HCT116 (cell line): ENCODE results near the gene TNRC6A. TPM values are rescaled to one million over a fixed set of nuclear protein-coding genes. Genes with fewer than 3 reads are reported as not detected.

Source experiments
- ATAC-seq: fragments of 200-7000 bp; cut with Tn5 transposase; 2 replicates; pipeline ENCODE4 v1.9.1; 2020; ENCODE audit warnings: mild to moderate bottlenecking, moderate library complexity
- BruUV-seq: library from RNA; stranded (reverse); fragments of 400-500 nt; replicated peaks from 2 replicates; lab custom pipeline; 2021; lab: Mats Ljungman, UMichigan
- CTCF ChIA-PET: fragments of 300-600 bp; sonication (Branson Sonifier 250); formaldehyde crosslinking; loops from one replicate; lab custom pipeline; 2021; ENCODE audit warnings: antibody characterized with exemption; lab: Charles Lee
- POLR2A ChIA-PET: fragments of 300-600, 350-600 bp; sonication (Branson Sonifier 250); formaldehyde crosslinking; loops from one replicate; lab custom pipeline; 2021; ENCODE audit warnings: antibody characterized with exemption; lab: Charles Lee
- RAD21 ChIA-PET, 2 experiments: fragments of 300-600 bp; sonication (Branson Sonifier 250); formaldehyde crosslinking; loops; one replicate each; lab custom pipeline; 2023; ENCODE audit warnings: low total read pairs in 2 of 2; ENCODE audit not compliant: uncharacterized antibody in 2 of 2, unreplicated experiment in 2 of 2, low non-redundant PET in 1 of 2; lab: Charles Lee
- DNase-seq: peaks from one replicate; pipeline ENCODE4 v3.0.0-alpha.2; 2010; ENCODE audit warnings: low read depth, low spot score
- H2AFZ ChIP-seq: fragments of 200-600 bp; shearing (Covaris generic), sonication (generic); 2 replicates; pipeline ENCODE4 v1.6.1; 2017; ENCODE audit warnings: low read depth, mixed run types, mixed read lengths, antibody characterized with exemption, low read length; ENCODE audit not compliant: poor library complexity, severe bottlenecking
- H3K27ac ChIP-seq: 2 replicates; pipeline ENCODE4 v1.5.1; 2012; ENCODE audit warnings: low read depth, low read length
- H3K27me3 ChIP-seq: fragments of 200-600 bp; sonication (generic); 2 replicates; pipeline ENCODE4 v1.6.1; 2016; ENCODE audit warnings: mixed run types, low read length, mixed read lengths; ENCODE audit not compliant: insufficient read depth
- H3K36me3 ChIP-seq, 2 experiments: fragments of 200-500 bp in 1 of 2; fragments of 200-600 bp in 1 of 2; sonication (Bioruptor generic) in 1 of 2; sonication (generic) in 1 of 2; 2 replicates each; pipeline versions ENCODE4 v1.5.1 to v1.6.1; 2014 to 2016; ENCODE audit warnings: low read length in 2 of 2, inconsistent platforms in 1 of 2, mixed read lengths in 1 of 2, mixed run types in 1 of 2; ENCODE audit not compliant: insufficient read depth in 2 of 2, control insufficient read depth in 1 of 2
- H3K4me1 ChIP-seq, 2 experiments: fragments of 200-600 bp in 1 of 2; sonication (generic) in 1 of 2; 2 replicates each; pipeline versions ENCODE4 v1.5.1 to v1.6.1; 2012 to 2017; ENCODE audit warnings: low read length in 2 of 2, inconsistent platforms in 1 of 2, mild to moderate bottlenecking in 1 of 2, mixed read lengths in 1 of 2, mixed run types in 1 of 2, moderate library complexity in 1 of 2; ENCODE audit not compliant: insufficient read depth in 2 of 2, control insufficient read depth in 1 of 2
- H3K4me2 ChIP-seq: fragments of 200-600 bp; sonication (generic); 2 replicates; pipeline ENCODE4 v1.6.1; 2017; ENCODE audit warnings: mixed run types, low read length, mixed read lengths
- H3K4me3 ChIP-seq, 2 experiments: fragments of 200-600 bp in 1 of 2; sonication (generic) in 1 of 2; replicated peaks in 1 of 2; 2 replicates each; pipeline ENCODE4 v1.5.1; 2011 to 2016; ENCODE audit warnings: low read length in 2 of 2, control low read depth in 1 of 2, low read depth in 1 of 2, mild to moderate bottlenecking in 1 of 2, mixed read lengths in 1 of 2, mixed run types in 1 of 2
- H3K79me2 ChIP-seq: fragments of 200-600 bp; sonication (generic); 2 replicates; pipeline ENCODE4 v1.6.1; 2017; ENCODE audit warnings: mild to moderate bottlenecking, mixed run types, low read length, moderate library complexity, mixed read lengths; ENCODE audit not compliant: insufficient read depth
- H3K9ac ChIP-seq: fragments of 200-600 bp; sonication (generic); 2 replicates; pipeline ENCODE4 v1.6.1; 2016; ENCODE audit warnings: low read length, mixed read lengths
- H3K9me2 ChIP-seq: fragments of 200-600 bp; sonication (generic), shearing (Covaris generic); 2 replicates; pipeline ENCODE4 v1.6.1; 2017; ENCODE audit warnings: mixed run types, mild to moderate bottlenecking, moderate library complexity; ENCODE audit not compliant: insufficient read depth
- H3K9me3 ChIP-seq, 2 experiments: fragments of 200-500 bp in 1 of 2; fragments of 200-600 bp in 1 of 2; sonication (Bioruptor generic) in 1 of 2; sonication (generic) in 1 of 2; 2 replicates each; pipeline ENCODE4 v1.6.1; 2014 to 2017; ENCODE audit warnings: low read length in 2 of 2, mixed read lengths in 2 of 2, inconsistent platforms in 1 of 2, low read depth in 1 of 2, mild to moderate bottlenecking in 1 of 2, mixed run types in 1 of 2, moderate library complexity in 1 of 2; ENCODE audit not compliant: control insufficient read depth in 1 of 2, insufficient read depth in 1 of 2
- H4K20me1 ChIP-seq: fragments of 200-600 bp; sonication (generic), shearing (Covaris generic); 2 replicates; pipeline ENCODE4 v1.6.1; 2017; ENCODE audit warnings: mixed run types, mild to moderate bottlenecking, moderate library complexity; ENCODE audit not compliant: insufficient read depth
- ELF1 ChIP-seq: IDR thresholded peaks from 2 replicates; pipeline ENCODE4 v1.6.1; 2012; ENCODE audit warnings: low read depth, borderline replicate concordance
- EZH2 ChIP-seq: fragments of 200-600 bp; sonication (generic); IDR thresholded peaks from 2 replicates; pipeline ENCODE4 v1.6.1; 2017; ENCODE audit warnings: antibody characterized with exemption, mixed run types
- EZH2phosphoT487 ChIP-seq: fragments of 200-600 bp; IDR thresholded peaks from 2 replicates; pipeline ENCODE4 v1.6.1; 2018; ENCODE audit warnings: antibody characterized with exemption, borderline replicate concordance
- FOSL1 ChIP-seq: IDR thresholded peaks from 2 replicates; pipeline ENCODE4 v1.6.1; 2012; ENCODE audit warnings: low read depth
- JUND ChIP-seq: IDR thresholded peaks from 2 replicates; pipeline ENCODE4 v1.6.1; 2012
- RAD21 ChIP-seq: IDR thresholded peaks from 2 replicates; pipeline ENCODE4 v1.6.1; 2012; ENCODE audit warnings: low read depth, mild to moderate bottlenecking
- SIN3A ChIP-seq: IDR thresholded peaks from 2 replicates; pipeline ENCODE4 v1.6.1; 2012; ENCODE audit warnings: low read depth
- SP1 ChIP-seq: IDR thresholded peaks from 2 replicates; pipeline ENCODE4 v1.6.1; 2012; ENCODE audit warnings: low read depth
- SRF ChIP-seq: IDR thresholded peaks from 2 replicates; pipeline ENCODE4 v1.6.1; 2012; ENCODE audit warnings: low read depth
- ZFX ChIP-seq: fragments of 450-650 bp; IDR thresholded peaks from 2 replicates; pipeline ENCODE4 v1.6.1; 2017
- ZNF274 ChIP-seq: fragments of 200-500 bp; sonication (Bioruptor generic); IDR thresholded peaks from 2 replicates; pipeline ENCODE4 v1.6.1; 2014; ENCODE audit warnings: mild to moderate bottlenecking, low read depth, low read length, inconsistent platforms
- intact Hi-C: fragments of 100-400 bp; cut with micrococcal nuclease; formaldehyde crosslinking; loops from 2 replicates; pipeline ENCODE4 v1.10.0; 2022
- total RNA-seq: library from RNA; stranded (reverse); gene quantifications from one replicate; pipeline ENCODE4 v1.2.1, GENCODE V29; 2021; ENCODE audit not compliant: unreplicated experiment
- TF ChIP-seq, protein P1 (sequence below): IDR thresholded peaks from 2 replicates; pipeline ENCODE4 v1.6.1; 2011; ENCODE audit warnings: mild to moderate bottlenecking, low read length, moderate library complexity; ENCODE audit not compliant: insufficient replicate concordance; ENCODE audit errors: extremely low read depth
- TF ChIP-seq, protein P2 (sequence below): IDR thresholded peaks from 2 replicates; pipeline ENCODE4 v1.6.1; 2012
- TF ChIP-seq, protein P3 (sequence below), 3 experiments: fragments of 200-600 bp in 1 of 3; sonication (generic) in 1 of 3; IDR thresholded peaks in 2 of 3; conservative IDR thresholded peaks in 1 of 3; 2 replicates each; pipeline ENCODE4 v1.5.1; 2012 to 2017; ENCODE audit warnings: low read depth in 2 of 3, low read length in 2 of 3, antibody characterized with exemption in 1 of 3, borderline replicate concordance in 1 of 3, control low read depth in 1 of 3, mild to moderate bottlenecking in 1 of 3, mixed read lengths in 1 of 3, mixed run types in 1 of 3, moderate library complexity in 1 of 3; ENCODE audit not compliant: insufficient read depth in 1 of 3

The TNRC6A gene
- total RNA-seq, 1 experiment from 2014 or later: 37.0 TPM

DNA sequence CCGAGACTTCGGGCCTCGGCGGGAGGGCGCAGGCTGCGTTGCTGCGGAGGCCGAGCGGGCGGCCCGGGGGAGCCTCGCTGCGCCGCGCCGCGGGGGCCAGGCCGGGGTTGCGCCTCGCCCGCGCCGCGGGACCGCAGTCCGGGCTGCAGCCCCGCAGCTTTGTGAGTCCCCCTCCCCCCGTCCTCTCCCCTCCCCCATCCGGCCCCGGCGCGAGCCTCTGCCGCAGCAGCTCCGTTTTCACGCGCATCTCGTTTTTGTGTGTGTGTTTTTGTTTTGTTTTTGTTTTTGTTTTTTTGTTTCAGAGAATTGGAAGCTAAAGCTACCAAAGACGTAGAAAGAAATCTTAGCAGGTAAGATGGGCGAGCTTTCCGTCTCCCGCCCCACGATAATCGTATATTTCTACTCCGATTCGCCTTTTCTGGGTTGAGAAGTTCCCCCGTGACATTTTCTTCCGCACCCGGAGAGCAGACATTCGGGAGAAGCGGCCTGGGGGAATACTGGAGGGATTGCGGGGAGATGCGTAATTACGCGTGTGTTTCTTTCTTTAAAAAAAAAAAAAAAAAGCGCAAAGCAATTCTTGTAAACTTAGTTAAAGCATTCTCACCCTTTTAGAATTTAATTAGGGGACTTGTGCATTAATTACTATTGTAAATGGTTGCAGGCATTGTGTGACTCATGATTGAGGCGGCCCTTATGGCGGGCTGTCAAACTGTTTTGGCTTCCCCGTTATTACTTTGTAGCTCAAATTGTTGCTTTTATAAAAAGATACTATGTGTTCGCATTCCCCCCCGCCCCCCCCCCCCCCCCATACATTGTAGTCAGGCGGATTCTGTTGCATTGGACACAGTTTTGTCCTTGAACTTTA is 732 bp downstream of the TNRC6A start:
- peaks cover 10 to 15% of the 10 kb centered on the region in 2 experiments for H3K4me1 ChIP-seq
- no TSS peak for BruUV-seq
- ChIA-PET POLR2A (interaction anchor here (0.6 to 0.9 kb wide), 3 partner anchors 22 to 242 kb away, joined by 3 to 5 read pairs (median 3); no protein-coding TSS in a partner anchor), CTCF (interaction anchor here (0.9 kb wide), 1 partner anchor 9 kb away, joined by 3 read pairs; no protein-coding TSS in a partner anchor), RAD21 (interaction anchor here in 1 of 2 experiments (0.6 kb wide), 2 partner anchors 286 to 579 kb away, joined by 3 read pairs; no protein-coding TSS in a partner anchor)
- H3K27me3 ChIP-seq: no peaks in the 10 kb centered on the region
- H3K9me3 ChIP-seq: no peaks in the 10 kb centered on the region
- H3K36me3 ChIP-seq: peaks cover 2 to 17% of the 10 kb centered on the region in 2 experiments; a peak in 1 of 4 replicates
- H3K4me2 ChIP-seq: peak overlapping the region; percentile 81
- H3K4me3 ChIP-seq: peak overlapping the region; percentile 77 to 92
- no peak for DNase-seq
- no peaks in the 10 kb centered on the region for H3K9me2 ChIP-seq
- TF ChIP-seq EZH2phosphoT487: no peak
- peak; percentile 31; the same call in 1 of the 2 replicates for TF ChIP-seq SIN3A
- TF ChIP-seq ZFX: peak; percentile 72; the same call in 1 of the 2 replicates
- peak; percentile 52 for ATAC-seq
- H3K79me2 ChIP-seq: peaks cover 53% of the 10 kb centered on the region
- H3K9ac ChIP-seq: peak overlapping the region; percentile 76
- intact Hi-C loops: loop anchor here (5.0 to 10.0 kb wide), 2 partner anchors 55 to 193 kb away; partner anchors contain the start of gene RBBP6
- peaks cover 8% of the 10 kb centered on the region; the same call in 1 of the 2 replicates for H4K20me1 ChIP-seq
- no peak overlapping the region for H2AFZ ChIP-seq
- peak overlapping the region; percentile 83 for H3K27ac ChIP-seq

DNA sequence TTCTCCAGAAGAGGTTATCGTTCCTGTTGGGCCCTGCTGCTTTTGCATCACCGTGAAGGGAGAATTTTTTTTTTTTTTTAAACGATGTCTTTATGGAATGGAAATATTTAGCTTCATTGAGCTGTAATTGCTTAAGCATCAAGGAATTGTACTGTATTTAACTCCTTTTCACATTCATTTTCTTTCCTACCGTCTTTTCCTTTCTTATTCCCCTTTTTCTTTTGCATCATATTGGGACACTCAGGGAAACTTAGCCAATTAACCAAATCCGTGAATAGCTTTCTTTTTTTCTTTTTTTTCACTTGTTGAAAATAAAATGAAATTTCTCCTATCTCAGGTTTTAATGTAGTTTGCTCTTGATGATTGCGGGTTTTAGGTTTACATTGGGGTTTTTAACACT is 1.5 kb downstream of the TNRC6A start:
- TSS peak; percentile 62 for BruUV-seq
- H2AFZ ChIP-seq: no peak overlapping the region
- H4K20me1 ChIP-seq: peaks cover 15% of the 10 kb centered on the region; the same call in 1 of the 2 replicates
- ATAC-seq (no peak), DNase-seq (no peak)
- H3K4me2 ChIP-seq: peak overlapping the region; percentile 81
- POLR2A ChIA-PET: interaction anchor here (0.7 kb wide), 1 partner anchor 241 kb away, joined by 3 read pairs; no protein-coding TSS in a partner anchor
- no peaks in the 10 kb centered on the region for H3K9me3 ChIP-seq
- no peaks in the 10 kb centered on the region for H3K9me2 ChIP-seq
- peak overlapping the region; percentile 77 to 92 for H3K4me3 ChIP-seq
- RAD21 ChIA-PET: interaction anchor here in 1 of 2 experiments (0.6 kb wide), 1 partner anchor 286 kb away, joined by 3 read pairs; no protein-coding TSS in a partner anchor
- H3K9ac ChIP-seq: 0 out of 2 replicates have a peak overlapping the region, but pooled peaks have one; percentile 76
- H3K27ac ChIP-seq: no peak overlapping the region
- H3K27me3 ChIP-seq: no peaks in the 10 kb centered on the region
- H3K4me1 ChIP-seq: peaks cover 10 to 20% of the 10 kb centered on the region in 2 experiments
- H3K36me3 ChIP-seq: peaks cover 2 to 17% of the 10 kb centered on the region in 2 experiments; a peak in 1 of 4 replicates
- intact Hi-C loops: loop anchor here (10.0 kb wide), 1 partner anchor 56 kb away; no protein-coding TSS in a partner anchor
- CTCF ChIA-PET: no interaction called here
- peaks cover 60% of the 10 kb centered on the region for H3K79me2 ChIP-seq
- TF ChIP-seq ELF1 (no peak), JUND (no peak), FOSL1 (no peak), SRF (no peak), ZFX (no peak), ZNF274 (no peak), EZH2 (no peak), SP1 (no peak), RAD21 (no peak)
- TF ChIP-seq, protein P1, sequence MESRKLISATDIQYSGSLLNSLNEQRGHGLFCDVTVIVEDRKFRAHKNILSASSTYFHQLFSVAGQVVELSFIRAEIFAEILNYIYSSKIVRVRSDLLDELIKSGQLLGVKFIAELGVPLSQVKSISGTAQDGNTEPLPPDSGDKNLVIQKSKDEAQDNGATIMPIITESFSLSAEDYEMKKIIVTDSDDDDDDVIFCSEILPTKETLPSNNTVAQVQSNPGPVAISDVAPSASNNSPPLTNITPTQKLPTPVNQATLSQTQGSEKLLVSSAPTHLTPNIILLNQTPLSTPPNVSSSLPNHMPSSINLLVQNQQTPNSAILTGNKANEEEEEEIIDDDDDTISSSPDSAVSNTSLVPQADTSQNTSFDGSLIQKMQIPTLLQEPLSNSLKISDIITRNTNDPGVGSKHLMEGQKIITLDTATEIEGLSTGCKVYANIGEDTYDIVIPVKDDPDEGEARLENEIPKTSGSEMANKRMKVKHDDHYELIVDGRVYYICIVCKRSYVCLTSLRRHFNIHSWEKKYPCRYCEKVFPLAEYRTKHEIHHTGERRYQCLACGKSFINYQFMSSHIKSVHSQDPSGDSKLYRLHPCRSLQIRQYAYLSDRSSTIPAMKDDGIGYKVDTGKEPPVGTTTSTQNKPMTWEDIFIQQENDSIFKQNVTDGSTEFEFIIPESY: no peak
- TF ChIP-seq, protein P2, sequence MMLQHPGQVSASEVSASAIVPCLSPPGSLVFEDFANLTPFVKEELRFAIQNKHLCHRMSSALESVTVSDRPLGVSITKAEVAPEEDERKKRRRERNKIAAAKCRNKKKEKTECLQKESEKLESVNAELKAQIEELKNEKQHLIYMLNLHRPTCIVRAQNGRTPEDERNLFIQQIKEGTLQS: no peak
- TF ChIP-seq, protein P3, sequence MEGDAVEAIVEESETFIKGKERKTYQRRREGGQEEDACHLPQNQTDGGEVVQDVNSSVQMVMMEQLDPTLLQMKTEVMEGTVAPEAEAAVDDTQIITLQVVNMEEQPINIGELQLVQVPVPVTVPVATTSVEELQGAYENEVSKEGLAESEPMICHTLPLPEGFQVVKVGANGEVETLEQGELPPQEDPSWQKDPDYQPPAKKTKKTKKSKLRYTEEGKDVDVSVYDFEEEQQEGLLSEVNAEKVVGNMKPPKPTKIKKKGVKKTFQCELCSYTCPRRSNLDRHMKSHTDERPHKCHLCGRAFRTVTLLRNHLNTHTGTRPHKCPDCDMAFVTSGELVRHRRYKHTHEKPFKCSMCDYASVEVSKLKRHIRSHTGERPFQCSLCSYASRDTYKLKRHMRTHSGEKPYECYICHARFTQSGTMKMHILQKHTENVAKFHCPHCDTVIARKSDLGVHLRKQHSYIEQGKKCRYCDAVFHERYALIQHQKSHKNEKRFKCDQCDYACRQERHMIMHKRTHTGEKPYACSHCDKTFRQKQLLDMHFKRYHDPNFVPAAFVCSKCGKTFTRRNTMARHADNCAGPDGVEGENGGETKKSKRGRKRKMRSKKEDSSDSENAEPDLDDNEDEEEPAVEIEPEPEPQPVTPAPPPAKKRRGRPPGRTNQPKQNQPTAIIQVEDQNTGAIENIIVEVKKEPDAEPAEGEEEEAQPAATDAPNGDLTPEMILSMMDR (IDR thresholded peaks at IDR 0.05 in 2 of 3, conservative IDR thresholded peaks at IDR 0.05 in 1 of 3; ENCODE audit: borderline replicate concordance in 1 of 3, insufficient read depth in 1 of 3, low read depth in 2 of 3, low read length in 2 of 3): no peak
